GM19239 (cell line): Measurements from ENCODE around the gene ANKRD40CL.

ENCODE experiments used
- DNase-seq: peaks from one replicate; pipeline ENCODE4 v3.0.0; 2011; ENCODE audit warnings: low spot score; ENCODE audit not compliant: insufficient read length
- FAIRE-seq: peaks from 2 replicates; lab custom pipeline; 2011; peaks lifted over from hg19 to GRCh38; lab: Jason Lieb, UNC

The ANKRD40CL gene

DNA sequence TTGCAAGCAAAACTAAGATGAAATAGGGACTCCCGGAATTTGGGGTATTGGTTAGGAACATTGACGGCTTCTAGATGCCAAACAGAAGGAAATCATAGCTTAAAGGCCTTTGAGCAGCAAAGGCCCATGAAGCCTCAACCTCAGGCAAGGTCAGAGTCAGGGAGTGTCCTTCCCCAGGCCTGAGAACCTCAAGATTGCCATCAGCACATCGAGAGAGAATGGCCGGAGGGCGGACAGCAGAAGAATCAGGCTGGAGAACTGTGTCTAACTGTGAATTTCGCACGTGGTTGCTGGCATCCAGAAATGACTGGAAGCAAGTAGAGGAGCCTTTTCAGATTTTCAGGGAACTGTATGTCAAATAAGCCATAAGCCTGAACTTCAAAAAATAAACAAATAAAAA, 24.8 kb upstream of the ANKRD40CL start:
- FAIRE-seq (no peak), DNase-seq (no peak)

- no peak for DNase-seq
- no peak for FAIRE-seq
Observed at GRCh38 chr17:50790618-50791017, 23.3 kb upstream of the ANKRD40CL start.

DNA sequence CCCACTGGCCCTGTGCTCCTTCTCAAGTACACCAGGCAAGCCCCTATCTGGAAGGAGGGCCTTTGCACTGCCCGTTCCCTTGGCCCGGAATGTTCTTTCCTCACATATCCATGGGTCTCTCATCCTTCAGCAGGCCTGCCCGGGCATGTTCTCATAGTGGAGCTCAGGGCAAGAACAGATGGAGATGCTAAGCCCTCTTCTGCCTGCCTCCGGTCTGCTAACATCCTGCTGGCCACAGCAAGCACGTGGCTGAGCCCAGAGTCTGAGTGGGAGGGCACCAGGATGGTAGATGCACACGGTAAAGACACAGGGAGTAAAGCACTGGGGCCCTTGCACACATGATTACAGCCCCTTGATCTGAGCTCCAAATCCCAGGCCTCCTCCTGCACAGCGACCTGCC, 19.8 kb upstream of the ANKRD40CL start:
- DNase-seq (no peak), FAIRE-seq (no peak)

DNA sequence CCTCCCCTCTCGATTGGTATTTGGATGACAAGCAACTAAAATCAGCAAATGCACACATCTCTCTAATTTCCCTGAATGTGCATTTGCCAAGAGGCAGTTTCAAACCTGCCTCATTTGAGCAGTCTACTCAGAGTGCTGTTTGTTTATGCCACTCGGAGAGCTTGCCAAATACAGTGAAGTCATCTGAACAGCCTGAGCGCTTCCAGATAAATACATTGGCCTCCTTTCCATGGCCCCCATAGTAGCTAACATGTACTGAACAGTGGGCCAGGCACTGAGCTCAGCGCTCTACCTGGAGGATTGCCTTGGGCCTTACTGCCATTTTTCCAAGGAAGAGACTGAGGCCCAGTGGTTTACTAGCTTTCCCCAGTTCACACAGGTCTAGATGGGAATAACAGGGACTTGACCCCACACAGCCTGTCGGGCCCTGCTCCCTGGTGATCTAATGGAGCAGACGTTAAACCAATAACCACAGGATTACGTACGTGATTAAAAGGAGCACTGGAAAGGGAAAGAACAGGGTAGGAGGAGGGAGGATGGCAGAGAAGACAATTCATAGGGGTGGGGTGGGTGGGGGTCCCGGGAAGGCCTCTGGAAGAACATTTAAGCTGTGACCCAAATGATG, 18.7 kb upstream of the ANKRD40CL start:
- FAIRE-seq, result no peak
- DNase-seq, result no peak

DNA sequence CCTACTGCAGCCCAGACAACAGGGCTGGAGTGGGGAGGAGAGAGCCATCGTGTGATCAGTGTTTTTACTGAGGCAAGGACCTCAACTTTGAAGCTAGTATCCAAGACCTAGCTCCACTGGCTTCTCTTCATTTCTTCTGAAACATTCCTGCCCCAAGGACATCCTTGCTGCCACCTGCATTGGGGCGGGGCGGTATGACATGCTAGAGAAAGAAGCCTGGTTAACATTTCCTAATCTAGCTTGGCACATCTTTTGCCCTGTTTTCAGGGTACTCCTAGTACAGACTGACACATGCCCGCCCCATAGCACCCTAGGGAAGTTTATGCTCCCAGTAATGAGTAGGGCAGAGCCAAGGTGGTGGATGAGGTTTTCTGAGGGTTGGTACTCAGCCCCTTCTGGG, 17.8 kb upstream of the ANKRD40CL start:
- FAIRE-seq (no peak), DNase-seq (no peak)

- FAIRE-seq (no peak), DNase-seq (no peak)
Observed at GRCh38 chr17:50783905-50784304, 16.6 kb upstream of the ANKRD40CL start.

DNA sequence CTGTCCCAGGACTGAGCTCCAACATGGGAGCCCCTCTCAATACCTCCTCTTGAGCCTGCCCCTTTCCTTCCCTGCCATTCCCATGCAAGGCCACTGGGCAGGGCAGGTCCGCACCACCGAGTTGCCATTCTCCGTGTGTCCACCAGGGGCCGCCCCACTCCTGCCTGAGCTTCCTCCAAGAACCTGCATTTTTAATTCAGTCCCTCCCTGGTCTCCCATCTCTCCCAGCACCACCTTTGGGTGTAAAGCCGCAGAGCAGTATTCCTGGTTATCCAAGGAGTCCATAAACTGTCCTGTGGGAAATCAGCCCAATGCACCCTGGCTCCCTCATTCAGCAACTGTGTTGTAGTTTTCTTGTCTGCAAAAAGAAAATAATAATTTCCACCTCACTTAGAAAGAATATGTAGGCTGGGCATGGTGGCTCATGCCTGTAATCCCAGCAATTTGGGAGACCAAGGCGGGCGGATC, 15.9 kb upstream of the ANKRD40CL start:
- FAIRE-seq (peak; percentile 80), DNase-seq (peak; percentile 90)

GRCh38 chr17:50781167-50781566, 13.8 kb upstream of the ANKRD40CL start:
- DNase-seq (no peak), FAIRE-seq (no peak)

GRCh38 chr17:50779747-50780353, 12.5 kb upstream of the ANKRD40CL start:
- no peak for FAIRE-seq

GRCh38 chr17:50778988-50779387, 11.7 kb upstream of the ANKRD40CL start:
- FAIRE-seq (no peak), DNase-seq (no peak)

More at GRCh38 chr17:50779747-50780353, 12.5 kb upstream of the ANKRD40CL start:
- no peak for DNase-seq

DNA sequence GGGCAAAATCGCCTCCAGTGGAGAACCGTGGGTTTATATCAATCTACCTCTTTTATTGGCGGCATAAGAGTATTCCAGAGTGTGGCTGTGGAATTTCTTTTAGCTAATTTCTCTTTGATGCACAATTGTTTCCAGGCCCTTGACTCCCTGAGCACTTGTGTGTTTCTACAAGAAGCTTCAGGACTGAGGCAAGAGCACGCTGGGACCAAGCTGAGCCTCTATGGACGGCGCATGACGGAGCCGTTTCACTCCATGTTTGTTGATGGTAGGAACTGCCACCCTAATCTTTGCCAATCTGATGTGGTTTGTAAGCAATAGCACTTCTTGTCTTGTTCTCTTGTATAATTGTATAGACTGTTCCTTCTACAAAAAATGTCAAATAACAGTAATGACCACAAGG, 11.2 kb upstream of the ANKRD40CL start:
- DNase-seq, result no peak
- FAIRE-seq, result no peak

GRCh38 chr17:50775926-50776325, 8.6 kb upstream of the ANKRD40CL start:
- FAIRE-seq (no peak), DNase-seq (no peak)

GRCh38 chr17:50774225-50774803, 7.0 kb upstream of the ANKRD40CL start:
- FAIRE-seq, result no peak
- no peak for DNase-seq

GRCh38 chr17:50771991-50772785, 4.9 kb upstream of the ANKRD40CL start:
- no peak for FAIRE-seq

GRCh38 chr17:50770346-50770745, 3.0 kb upstream of the ANKRD40CL start:
- FAIRE-seq (no peak), DNase-seq (no peak)

More at GRCh38 chr17:50771991-50772785, 4.9 kb upstream of the ANKRD40CL start:
- DNase-seq, result no peak

DNA sequence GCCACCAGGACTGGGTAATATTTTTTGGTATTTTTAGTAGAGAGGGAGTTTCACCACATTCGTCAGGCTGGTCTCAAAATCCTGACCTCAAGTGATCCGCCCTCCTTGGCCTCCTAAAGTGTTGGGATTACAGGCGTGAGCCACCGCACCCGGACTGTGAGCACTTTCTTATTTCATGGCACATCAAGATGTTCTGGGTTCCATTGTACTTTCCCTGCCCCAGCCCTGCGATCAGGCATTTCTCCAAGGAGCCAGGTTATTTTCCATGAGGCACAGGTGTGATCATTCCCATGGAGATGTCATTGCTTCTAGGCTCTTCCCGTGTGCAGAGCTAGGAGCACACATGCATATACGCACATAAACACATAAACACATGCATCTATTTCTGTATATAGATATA, 2.6 kb upstream of the ANKRD40CL start:
- no peak for FAIRE-seq

DNA sequence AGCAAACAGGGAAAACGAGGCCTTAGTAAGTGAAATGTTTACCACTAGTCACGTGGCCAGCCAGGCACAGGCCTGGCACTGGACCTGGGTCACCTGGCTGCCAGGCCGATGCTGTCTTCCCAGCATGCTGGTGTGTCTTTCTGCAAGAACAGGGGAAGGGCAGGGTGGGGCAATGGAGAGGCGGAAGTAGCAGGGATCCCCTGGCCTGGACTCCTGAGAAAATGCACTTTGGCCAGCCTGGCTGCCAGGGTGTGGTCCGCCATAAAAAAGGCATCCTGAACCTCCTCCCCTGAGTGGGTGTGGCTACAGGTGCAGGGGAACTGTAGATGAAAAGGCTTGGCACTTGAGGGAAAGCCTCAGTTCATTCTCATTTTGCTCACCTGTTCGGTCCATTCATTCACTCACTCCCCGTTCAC, 1.0 kb upstream of the ANKRD40CL start:
- FAIRE-seq (no peak), DNase-seq (no peak)

More for the DNA sequence above, 2.6 kb upstream of the ANKRD40CL start:
- DNase-seq, result no peak

GRCh38 chr17:50767030-50767429, 288 bp downstream of the ANKRD40CL start:
- DNase-seq, result no peak
- FAIRE-seq, result no peak

DNA sequence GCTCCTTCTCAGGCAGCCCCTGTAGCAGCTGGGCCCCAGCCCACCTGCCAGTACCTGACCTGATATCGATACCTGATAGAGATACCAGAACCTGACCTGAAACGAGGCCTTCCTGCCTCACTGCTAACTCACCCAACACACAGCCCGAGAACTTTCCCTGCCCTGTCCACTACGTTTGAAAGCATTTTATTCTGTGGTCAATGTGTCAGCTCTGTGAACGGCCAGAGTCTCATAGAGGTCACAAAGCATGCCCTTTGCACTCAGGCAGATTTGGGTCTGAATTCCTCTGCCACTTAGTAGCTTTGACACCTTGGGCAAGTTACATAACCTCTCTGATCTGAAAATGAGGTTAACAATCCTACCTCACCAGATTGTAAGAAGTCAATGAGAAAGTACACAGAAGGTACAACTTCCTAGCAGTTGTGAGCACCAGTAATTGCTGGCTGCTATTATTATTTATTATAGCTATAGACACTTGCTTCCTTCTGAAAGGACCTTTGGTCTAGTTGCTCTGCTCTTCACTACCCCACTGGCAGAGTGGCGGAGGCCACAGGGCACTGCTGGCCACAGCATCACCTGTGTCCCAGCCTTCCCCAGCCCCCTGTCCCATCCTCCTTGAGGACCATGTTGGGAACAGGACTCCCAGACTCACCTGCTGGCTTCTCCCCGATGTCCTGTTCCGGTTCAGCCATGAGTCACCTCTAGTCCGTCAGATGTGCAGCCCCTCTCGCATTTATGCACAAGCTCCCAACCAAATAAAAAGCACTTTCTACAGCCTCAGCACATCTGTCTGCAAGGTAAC, 895 bp downstream of the ANKRD40CL start:
- no peak for DNase-seq
- no peak for FAIRE-seq
